ENCODE data around the gene LSM14A.

LSM14A gene

DNA sequence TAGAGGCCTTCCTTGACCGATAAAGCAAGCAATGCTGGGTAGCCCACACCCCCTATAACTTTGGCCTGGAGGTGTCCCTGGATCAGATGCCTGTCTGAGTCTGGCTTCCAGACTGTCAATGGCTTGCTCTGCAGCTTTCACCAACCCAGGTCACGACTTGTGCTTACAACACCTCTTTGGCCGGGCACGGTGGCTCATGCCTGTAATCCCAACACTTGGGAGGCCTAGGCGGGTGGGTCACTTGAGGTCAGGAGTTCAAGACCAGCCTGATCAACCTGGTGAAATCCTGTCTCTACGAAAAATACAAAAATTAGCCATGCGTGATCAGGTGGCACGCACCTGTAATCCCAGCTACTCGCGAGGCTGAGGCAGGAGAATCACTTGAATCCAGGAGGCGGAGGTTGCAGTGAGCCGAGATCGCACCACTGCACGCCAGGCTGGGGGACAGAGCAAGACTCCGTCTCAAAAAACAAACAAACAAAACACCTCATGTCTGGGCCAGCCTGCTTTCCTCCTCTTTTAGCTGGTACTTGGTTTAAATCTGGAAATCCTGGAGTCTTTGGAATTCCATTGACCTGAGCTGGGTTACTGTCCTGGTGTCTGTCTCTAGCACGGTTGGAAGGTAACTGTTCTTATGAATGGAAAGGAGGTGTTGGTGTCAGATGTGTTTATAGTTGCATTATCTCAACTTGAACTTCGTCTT lies 71.7 kb downstream of the LSM14A start:
- no peak overlapping the region for H3K9ac ChIP-seq (ENCODE audit: low read length)
- H3K9me2 ChIP-seq (replicated peaks; ENCODE audit: insufficient read depth, low read length), result no peaks in the 10 kb centered on the region
- no peaks in the 10 kb centered on the region for H3F3A ChIP-seq (ENCODE audit: insufficient read depth)
- no peak overlapping the region for H3K4me3 ChIP-seq (ENCODE audit: insufficient read depth, low read length, poor library complexity, severe bottlenecking)
- no peaks in the 10 kb centered on the region for H3K9me3 ChIP-seq (ENCODE audit: insufficient read depth, low read length)
- H3K27me3 ChIP-seq (ENCODE audit: low read length), result no peaks in the 10 kb centered on the region
- H4K20me1 ChIP-seq (ENCODE audit: low read depth, low read length), result no peaks in the 10 kb centered on the region
- no peak overlapping the region for H2AFZ ChIP-seq (ENCODE audit: low read depth, low read length, severe bottlenecking)
- TF ChIP-seq CTCF (IDR thresholded peaks at IDR 0.05; ENCODE audit: insufficient read depth, low read length, poor library complexity, severe bottlenecking), result no peak
- no peak for TF ChIP-seq EZH2phosphoT487 (conservative IDR thresholded peaks at IDR 0.05; ENCODE audit: low read length)
- no peaks in the 10 kb centered on the region for H3K79me2 ChIP-seq (ENCODE audit: insufficient read depth, low read length)
- no peaks in the 10 kb centered on the region for H3K36me3 ChIP-seq (ENCODE audit: low read length)
- no peak overlapping the region for H3K27ac ChIP-seq (ENCODE audit: low read depth, low read length)
- H3K4me2 ChIP-seq (ENCODE audit: low read depth, low read length, poor library complexity, severe bottlenecking), result no peak overlapping the region

DNA sequence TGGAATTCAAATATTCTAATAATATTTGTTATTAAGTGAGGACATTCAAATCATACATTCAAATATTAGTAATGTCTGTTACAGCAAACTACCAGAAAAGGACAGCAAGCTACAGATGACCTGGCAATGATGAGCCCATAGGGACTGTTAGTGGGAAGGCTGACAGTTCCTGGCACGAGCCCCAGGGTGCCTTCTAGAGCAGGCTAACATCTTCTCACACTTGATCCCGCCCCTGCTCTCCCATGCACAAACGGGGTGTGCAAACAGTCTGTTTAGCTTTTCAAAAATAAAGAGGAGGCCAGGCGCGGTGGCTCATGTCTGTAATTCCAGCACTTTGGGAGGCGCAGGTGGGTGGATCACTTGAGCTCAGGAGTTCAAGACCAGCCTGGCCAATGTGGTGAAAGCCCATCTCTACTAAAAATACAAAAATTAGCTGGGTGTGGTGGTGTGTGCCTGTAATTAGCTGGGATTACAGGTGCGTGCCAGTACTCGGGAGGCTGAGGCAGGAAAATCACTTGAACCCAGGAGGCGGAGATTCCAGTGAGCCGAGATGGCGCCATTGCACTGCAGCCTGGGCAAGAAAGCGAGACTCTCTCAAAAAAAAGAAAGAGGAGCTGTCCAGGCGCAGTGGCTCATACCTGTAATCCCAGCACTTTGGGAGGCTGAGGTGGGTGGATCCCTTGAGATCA lies 72.5 kb downstream of the LSM14A start:
- H3K79me2 ChIP-seq (ENCODE audit: insufficient read depth, low read length), result no peaks in the 10 kb centered on the region
- no peak overlapping the region for H2AFZ ChIP-seq (ENCODE audit: low read depth, low read length, severe bottlenecking)
- H4K20me1 ChIP-seq (ENCODE audit: low read depth, low read length), result no peaks in the 10 kb centered on the region
- no peak for TF ChIP-seq EZH2phosphoT487 (conservative IDR thresholded peaks at IDR 0.05; ENCODE audit: low read length)
- no peak for TF ChIP-seq CTCF (IDR thresholded peaks at IDR 0.05; ENCODE audit: insufficient read depth, low read length, poor library complexity, severe bottlenecking)
- no peaks in the 10 kb centered on the region for H3K27me3 ChIP-seq (ENCODE audit: low read length)
- H3K4me3 ChIP-seq (ENCODE audit: insufficient read depth, low read length, poor library complexity, severe bottlenecking), result no peak overlapping the region
- no peak overlapping the region for H3K27ac ChIP-seq (ENCODE audit: low read depth, low read length)
- H3K9ac ChIP-seq (ENCODE audit: low read length), result no peak overlapping the region
- H3K36me3 ChIP-seq (ENCODE audit: low read length), result no peaks in the 10 kb centered on the region
- H3F3A ChIP-seq (ENCODE audit: insufficient read depth), result no peaks in the 10 kb centered on the region
- no peaks in the 10 kb centered on the region for H3K9me3 ChIP-seq (ENCODE audit: insufficient read depth, low read length)
- H3K9me2 ChIP-seq (replicated peaks; ENCODE audit: insufficient read depth, low read length), result no peaks in the 10 kb centered on the region
- no peak overlapping the region for H3K4me2 ChIP-seq (ENCODE audit: low read depth, low read length, poor library complexity, severe bottlenecking)

DNA sequence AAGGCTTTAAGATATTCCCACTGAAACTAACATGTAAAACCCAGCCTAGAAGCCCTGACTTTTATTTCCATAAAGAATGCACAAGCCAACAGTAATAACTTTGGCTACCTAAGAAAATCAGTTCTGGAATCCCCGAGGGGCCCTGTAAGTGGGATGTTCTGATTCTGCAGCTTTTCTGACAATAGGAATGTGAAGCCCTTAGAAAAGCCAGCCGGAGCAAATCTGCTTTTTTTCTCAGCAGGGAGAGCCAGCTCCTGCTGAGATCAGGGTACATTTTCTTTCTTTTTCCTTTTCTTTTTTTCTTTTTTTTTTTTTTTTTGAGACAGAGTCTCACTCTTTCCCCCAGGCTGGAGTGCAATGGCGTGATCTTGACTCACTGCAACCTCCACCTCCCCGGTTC lies 74.0 kb downstream of the LSM14A start:
- no peak overlapping the region for H3K27ac ChIP-seq (ENCODE audit: low read depth, low read length)
- H3K36me3 ChIP-seq (ENCODE audit: low read length), result no peaks in the 10 kb centered on the region

More for the DNA sequence above, 74.0 kb downstream of the LSM14A start:
- Histone ChIP-seq H3K27me3 (ENCODE audit: low read length) (no peaks in the 10 kb centered on the region), H3K79me2 (ENCODE audit: insufficient read depth, low read length) (no peaks in the 10 kb centered on the region), H3K4me3 (ENCODE audit: insufficient read depth, low read length, poor library complexity, severe bottlenecking) (no peak overlapping the region), H3K9me2 (replicated peaks; ENCODE audit: insufficient read depth, low read length) (no peaks in the 10 kb centered on the region), H3K9ac (ENCODE audit: low read length) (no peak overlapping the region), H3K9me3 (ENCODE audit: insufficient read depth, low read length) (no peaks in the 10 kb centered on the region), H2AFZ (ENCODE audit: low read depth, low read length, severe bottlenecking) (no peak overlapping the region), H3K4me2 (ENCODE audit: low read depth, low read length, poor library complexity, severe bottlenecking) (no peak overlapping the region), H4K20me1 (ENCODE audit: low read depth, low read length) (no peaks in the 10 kb centered on the region), H3F3A (ENCODE audit: insufficient read depth) (no peaks in the 10 kb centered on the region)
- no peak for TF ChIP-seq CTCF (IDR thresholded peaks at IDR 0.05; ENCODE audit: insufficient read depth, low read length, poor library complexity, severe bottlenecking)
- TF ChIP-seq EZH2phosphoT487 (conservative IDR thresholded peaks at IDR 0.05; ENCODE audit: low read length), result no peak

Measured in SU-DHL-6 (cell line).